ENCODE measurements around the gene IKBKE.
"Not testable (repeated sequence)": the region's sequence is repeated elsewhere in the genome, so short reads cannot be mapped to it uniquely, and the experiment has no call there.

IKBKE gene

DNA sequence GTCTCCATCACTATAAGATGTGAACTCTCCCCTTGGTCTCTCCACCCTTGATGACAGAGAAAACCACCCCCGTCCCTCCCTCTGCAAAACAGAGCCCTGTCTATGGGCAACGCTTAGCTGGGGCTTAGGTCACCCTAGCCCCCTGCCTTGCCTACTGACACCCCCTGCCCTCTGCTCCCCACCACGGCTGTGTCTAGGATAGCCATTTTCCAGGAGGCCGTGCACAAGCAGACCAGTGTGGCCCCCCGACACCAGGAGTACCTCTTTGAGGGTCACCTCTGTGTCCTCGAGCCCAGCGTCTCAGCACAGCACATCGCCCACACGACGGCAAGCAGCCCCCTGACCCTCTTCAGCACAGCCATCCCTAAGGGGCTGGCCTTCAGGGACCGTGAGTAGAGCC is 8.5 kb downstream of the IKBKE start:
- peaks cover 68% of the 10 kb centered on the region for H3K4me1 Mint-ChIP-seq
- no peaks in the 10 kb centered on the region for H3K27me3 Mint-ChIP-seq
- no peak for DNase-seq
- H3K4me3 Mint-ChIP-seq, result no peak overlapping the region
- H3K9me3 Mint-ChIP-seq, result no peaks in the 10 kb centered on the region
- no peak overlapping the region for H3K27ac Mint-ChIP-seq
- ATAC-seq, result no peak

DNA sequence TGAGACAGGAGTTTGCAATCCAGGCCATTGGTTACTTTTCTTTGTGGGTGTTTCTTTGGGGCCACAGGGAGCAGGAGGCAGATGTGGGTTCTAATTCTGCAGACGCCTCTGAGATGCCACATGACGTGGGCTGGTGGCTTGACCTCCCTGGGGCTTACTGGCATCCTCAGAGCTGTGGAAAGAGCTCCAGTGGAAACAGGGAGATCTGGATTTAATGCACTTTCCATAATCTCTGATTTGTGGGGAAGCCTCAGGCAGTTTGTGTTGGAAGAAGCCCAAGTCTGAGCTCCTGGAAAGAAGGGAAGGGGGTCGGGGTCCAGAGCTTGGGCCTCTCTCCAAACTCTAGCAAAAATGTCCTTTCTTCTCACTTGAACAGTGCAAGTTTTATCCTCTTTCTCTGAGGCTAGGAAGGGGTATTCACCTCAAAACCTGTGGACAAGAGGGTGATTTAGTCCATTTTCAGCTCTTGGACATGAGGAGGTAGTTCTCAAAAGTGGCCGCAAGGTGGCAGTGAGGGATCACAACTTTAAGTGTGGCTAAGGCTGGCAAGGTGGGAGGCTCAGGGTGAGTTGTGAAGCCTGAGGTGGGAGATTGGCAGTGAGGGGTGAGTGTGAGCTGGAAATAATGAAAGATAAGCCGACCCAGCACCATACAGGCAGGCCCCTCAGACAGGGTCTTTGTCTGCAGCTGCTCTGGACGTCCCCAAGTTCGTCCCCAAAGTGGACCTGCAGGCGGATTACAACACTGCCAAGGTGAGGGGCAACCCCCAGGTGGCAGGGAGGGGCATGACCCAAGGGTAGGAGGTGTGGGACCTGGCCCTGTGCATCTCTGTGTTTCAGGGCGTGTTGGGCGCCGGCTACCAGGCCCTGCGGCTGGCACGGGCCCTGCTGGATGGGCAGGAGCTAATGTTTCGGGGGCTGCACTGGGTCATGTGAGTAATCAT is 9.2 kb downstream of the IKBKE start:
- H3K4me3 Mint-ChIP-seq, result no peak overlapping the region
- DNase-seq (peak; percentile 53 to 68), ATAC-seq (peak; percentile 56)
- no peaks in the 10 kb centered on the region for H3K27me3 Mint-ChIP-seq
- H3K9me3 Mint-ChIP-seq, result no peaks in the 10 kb centered on the region
- H3K27ac Mint-ChIP-seq, result peak overlapping the region; percentile 3 to 38
- H3K4me1 Mint-ChIP-seq, result peaks cover 60% of the 10 kb centered on the region

DNA sequence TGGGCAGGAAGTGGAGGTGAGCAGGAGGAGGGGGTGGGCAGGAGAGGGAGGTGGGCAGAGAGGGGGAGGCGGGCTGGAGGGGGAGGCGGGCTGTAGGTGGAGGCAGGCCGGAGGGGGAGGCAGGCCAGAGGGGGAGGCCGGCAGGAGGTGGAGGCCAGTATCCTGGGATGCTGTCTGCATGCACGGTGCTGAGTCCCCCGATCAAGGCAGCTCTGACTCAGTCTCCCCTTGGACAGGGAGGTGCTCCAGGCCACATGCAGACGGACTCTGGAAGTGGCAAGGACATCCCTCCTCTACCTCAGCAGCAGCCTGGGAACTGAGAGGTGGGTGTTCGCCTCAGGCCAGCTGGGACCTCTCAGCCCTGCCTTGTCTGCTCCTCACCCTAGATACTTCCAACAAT is 9.9 kb downstream of the IKBKE start:
- Mint-ChIP-seq H3K4me1 (peaks cover 53% of the 10 kb centered on the region), H3K27me3 (no peaks in the 10 kb centered on the region), H3K9me3 (no peaks in the 10 kb centered on the region), H3K27ac (peak overlapping the region in 1 of 2 donors; percentile 67), H3K4me3 (no peak overlapping the region)
- ATAC-seq (no peak), DNase-seq (no peak)

DNA sequence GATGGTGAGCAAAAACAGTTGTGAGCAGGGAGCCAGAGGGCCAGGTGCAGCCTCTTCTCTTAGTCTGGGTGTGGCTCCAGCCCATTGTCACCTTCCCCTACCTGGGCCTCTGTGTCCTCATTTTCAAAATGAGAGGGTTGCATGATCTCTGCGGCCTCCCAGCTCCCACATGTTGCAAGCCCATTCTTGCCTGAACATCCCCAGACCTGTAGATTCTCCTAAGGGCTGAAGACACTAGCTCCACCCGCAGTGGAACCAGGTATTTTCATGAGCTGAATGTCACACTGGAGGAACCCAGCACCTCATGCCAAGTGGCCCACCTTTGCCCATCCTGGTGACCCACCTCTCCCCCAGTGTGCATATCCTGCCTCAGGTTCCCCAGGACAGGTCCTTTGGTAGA is 12.3 kb downstream of the IKBKE start:
- DNase-seq, result no peak
- Mint-ChIP-seq H3K27ac (peak overlapping the region in 1 of 2 donors; percentile 31), H3K4me3 (no peak overlapping the region), H3K9me3 (no peaks in the 10 kb centered on the region), H3K4me1 (peaks cover 32% of the 10 kb centered on the region), H3K27me3 (no peaks in the 10 kb centered on the region)
- ATAC-seq, result no peak

DNA sequence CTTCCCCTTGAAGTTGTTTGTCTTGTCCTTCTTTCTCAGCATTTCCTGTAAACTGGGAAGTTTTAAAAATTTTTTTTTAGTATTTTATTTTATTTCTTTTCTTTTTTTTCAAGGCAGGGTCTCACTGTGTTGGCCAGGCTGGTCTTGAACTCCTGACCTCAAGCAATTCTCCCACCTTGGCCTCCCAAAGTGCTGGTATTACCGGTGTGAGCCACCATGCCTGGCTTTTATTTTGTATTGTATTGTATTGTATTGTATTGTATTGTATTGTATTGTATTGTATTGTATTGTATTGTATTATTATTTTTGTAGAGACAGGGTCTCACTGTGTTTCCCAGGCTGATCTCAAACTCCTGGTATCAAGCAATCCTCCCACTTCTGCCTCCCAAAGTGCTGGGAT is 13.6 kb downstream of the IKBKE start:
- DNase-seq, H3K4me3 Mint-ChIP-seq, H3K9me3 Mint-ChIP-seq, H3K27ac Mint-ChIP-seq, ATAC-seq, H3K27me3 Mint-ChIP-seq: not testable (repeated sequence)
- peaks cover 28% of the 10 kb centered on the region for H3K4me1 Mint-ChIP-seq

DNA sequence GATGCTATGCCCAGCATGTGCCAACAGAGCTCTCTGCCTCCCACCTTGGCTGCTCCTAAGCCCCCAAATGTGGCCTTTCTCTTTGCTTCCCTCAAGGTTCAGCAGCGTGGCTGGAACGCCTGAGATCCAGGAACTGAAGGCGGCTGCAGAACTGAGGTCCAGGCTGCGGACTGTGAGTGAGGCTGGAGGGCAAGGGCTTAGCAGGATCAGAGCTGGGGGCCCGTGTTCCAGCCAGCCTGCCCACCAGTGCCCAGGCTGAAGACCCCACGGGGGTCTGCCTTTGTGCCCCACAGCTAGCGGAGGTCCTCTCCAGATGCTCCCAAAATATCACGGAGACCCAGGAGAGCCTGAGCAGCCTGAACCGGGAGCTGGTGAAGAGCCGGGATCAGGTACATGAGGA is 14.6 kb downstream of the IKBKE start:
- ATAC-seq (no peak), DNase-seq (no peak)
- Mint-ChIP-seq H3K27me3 (no peaks in the 10 kb centered on the region), H3K4me3 (no peak overlapping the region), H3K27ac (no peak overlapping the region), H3K9me3 (no peaks in the 10 kb centered on the region), H3K4me1 (peaks cover 19% of the 10 kb centered on the region)

DNA sequence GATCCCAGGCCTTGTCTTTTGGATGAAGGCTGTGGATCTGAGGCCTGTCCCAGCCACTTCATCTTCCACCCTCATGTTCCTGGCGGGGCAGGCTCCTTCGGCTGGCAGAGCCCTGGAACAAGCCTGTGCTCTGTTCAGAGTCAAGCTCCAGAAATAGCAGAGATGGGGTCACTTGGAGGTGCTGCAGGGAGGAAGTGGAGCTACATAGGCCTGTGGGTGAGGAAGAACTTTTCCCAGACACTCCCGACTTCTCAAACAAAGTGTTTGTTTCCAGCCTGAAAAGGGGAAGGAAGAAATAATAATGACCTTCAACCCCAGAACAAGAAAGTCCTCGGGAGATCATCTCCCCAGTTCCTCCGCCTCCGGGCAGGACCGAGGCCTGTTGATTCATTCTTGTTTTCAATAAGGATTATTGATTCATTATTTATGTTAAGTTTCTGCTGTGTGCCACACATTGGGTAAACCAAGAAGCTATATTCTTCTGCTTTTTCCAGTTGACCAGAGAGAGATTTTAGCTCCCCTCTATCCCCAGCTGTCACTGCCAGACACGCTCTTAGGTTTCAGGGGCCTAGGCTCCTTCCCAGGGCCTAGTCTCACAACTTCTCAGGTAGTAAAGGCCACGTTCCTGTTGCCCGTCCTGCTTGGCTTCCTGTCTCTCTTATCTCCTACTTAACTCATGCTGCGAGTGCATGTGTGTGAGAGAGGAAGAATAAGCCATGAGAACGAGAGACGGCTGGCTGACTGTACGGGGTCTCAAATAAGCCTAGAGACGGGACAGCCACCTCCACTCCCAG is 16.9 kb downstream of the IKBKE start:
- peaks cover 19% of the 10 kb centered on the region for H3K4me1 Mint-ChIP-seq
- H3K27me3 Mint-ChIP-seq, result no peaks in the 10 kb centered on the region
- DNase-seq (no peak), ATAC-seq (no peak)
- no peak overlapping the region for H3K27ac Mint-ChIP-seq
- no peak overlapping the region for H3K4me3 Mint-ChIP-seq
- no peaks in the 10 kb centered on the region for H3K9me3 Mint-ChIP-seq

DNA sequence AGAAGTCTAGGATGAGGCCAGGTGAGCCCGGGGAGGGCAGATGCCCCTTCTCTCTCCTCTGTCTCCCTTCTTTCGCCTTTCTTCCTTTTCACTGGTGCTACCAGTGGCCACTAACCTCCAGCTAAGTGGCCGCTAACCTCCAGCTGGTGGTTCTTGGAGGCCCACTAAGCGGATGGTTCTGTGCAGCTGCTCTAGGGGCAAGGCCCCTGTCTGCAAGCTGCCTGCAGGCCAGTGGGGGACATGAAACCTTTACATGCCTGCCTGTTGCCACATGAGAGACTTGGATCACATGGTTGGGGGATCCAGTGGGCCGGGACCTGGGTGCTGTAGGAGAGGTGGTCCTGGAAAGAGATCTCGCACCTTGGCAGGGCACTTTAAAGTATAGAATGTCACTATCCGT is 17.7 kb downstream of the IKBKE start:
- no peak for DNase-seq
- Mint-ChIP-seq H3K4me3 (no peak overlapping the region), H3K4me1 (peaks cover 27% of the 10 kb centered on the region), H3K9me3 (no peaks in the 10 kb centered on the region), H3K27me3 (no peaks in the 10 kb centered on the region), H3K27ac (peak overlapping the region in 1 of 2 donors; percentile 81)
- ATAC-seq, result no peak

DNA sequence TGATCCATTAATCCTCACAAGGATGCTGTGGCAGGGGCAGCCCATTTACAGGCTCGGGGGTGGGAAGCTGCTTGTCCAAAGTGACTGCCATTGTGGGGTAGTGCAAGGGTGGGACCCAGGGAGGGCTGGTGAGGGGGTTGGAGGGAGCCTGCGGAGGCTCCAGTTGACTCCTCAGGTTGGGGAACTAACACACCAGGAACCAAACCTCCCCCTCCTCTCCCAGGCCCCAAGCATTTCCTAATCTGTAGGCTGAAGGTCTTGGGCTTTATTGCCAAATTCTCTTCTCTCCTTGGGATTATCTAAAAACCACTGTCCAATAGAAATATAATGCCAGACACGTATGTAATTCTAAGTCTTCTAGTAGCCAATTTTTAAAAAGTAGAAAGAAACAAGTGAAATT is 18.2 kb downstream of the IKBKE start:
- no peak overlapping the region for H3K27ac Mint-ChIP-seq
- DNase-seq (no peak), ATAC-seq (no peak)
- H3K27me3 Mint-ChIP-seq, result no peaks in the 10 kb centered on the region
- H3K9me3 Mint-ChIP-seq, result no peaks in the 10 kb centered on the region
- H3K4me1 Mint-ChIP-seq, result peaks cover 27% of the 10 kb centered on the region
- H3K4me3 Mint-ChIP-seq, result no peak overlapping the region

DNA sequence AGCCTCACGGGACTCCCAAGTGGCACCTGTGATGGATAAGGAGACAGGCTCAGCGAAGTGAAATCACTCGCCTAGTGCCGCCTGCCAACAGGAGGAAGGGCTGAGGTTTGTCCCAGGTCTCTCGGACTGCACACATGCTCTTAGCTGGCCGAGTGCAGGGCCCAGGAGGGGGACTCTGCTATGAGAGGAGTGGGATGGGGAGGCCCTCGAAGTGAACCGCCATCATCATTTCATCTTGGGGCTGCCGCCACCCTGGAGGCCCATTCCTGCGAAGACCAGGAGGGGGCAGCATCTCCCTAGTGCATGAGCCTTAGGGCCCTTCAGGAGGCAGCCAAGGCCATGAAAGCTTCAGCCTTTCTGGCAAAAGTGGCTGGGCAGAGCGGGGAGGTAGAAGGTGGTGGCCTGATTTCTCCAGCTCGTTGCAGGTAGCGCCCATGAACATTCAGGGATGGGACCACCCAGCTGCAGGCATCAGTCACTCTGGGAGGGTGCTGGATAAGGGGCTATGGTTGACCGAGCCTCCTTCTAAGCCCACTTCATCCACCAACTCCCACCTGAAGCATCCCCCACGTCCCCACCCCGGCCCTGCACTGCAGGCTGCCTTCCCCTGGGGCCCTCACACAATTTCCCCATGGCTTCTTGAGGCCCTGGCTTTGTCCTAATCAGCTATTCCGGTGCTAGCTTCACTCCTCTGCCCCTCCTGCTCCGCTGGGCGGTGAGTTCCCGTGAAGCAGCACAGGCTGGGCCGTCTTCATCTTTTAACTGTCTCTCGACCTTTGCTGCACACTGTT is 19.9 kb downstream of the IKBKE start:
- DNase-seq, result peak; percentile 69 to 77
- Mint-ChIP-seq H3K4me3 (no peak overlapping the region), H3K4me1 (peaks cover 32% of the 10 kb centered on the region), H3K9me3 (no peaks in the 10 kb centered on the region), H3K27me3 (no peaks in the 10 kb centered on the region), H3K27ac (peak overlapping the region in 1 of 2 donors; percentile 66)
- ATAC-seq, result peak; percentile 94

DNA sequence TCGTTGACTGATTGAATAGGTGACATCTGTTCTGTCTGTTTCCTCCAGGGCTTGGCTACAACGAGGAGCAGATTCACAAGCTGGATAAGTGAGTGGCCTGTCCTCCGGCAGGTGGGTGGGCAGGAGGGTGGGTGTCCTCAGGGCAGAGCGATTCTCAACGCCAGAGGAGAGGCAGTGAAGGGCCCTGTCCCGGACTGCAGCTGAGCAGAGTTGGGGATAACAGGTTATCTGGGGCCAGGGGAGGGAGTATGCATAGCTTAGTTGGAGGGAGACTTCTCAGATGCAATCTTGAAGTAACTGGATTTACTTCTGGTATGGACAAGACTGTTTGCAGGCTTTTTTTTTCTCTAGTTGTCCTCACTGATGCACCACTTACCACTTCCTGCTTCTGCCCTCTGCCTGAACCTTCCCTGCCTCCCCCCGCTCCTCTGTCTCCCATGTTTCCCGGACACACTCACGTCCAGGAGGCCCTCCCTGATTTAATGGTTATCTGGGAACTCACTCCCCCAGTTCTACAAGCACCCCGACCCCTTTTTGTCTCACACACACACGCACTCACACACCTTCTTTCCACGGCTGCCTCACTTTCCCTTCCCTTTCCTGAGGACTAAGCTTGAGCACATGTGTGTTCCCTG is 20.6 kb downstream of the IKBKE start:
- Mint-ChIP-seq H3K9me3 (no peaks in the 10 kb centered on the region), H3K27me3 (no peaks in the 10 kb centered on the region), H3K4me3 (no peak overlapping the region), H3K27ac (peak overlapping the region; percentile 2 to 66), H3K4me1 (peaks cover 39% of the 10 kb centered on the region)
- no peak for ATAC-seq
- DNase-seq, result no peak

DNA sequence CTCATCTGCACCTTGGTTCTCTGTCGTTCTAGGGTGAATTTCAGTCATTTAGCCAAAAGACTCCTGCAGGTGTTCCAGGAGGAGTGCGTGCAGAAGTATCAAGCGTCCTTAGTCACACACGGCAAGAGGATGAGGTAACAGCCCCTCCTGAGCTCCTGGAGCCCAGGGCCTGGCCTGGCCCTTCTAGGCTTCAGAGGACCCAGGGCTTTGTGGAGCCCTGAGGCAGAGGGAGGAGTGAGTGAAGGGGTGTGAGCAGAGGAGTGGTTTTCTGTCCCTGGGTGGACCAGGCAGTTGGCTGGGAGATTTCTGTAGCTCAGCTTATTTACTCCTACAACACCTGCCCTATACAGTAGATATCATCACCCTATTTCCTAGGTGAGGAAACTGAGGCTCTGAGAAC is 21.3 kb downstream of the IKBKE start:
- DNase-seq (no peak), ATAC-seq (no peak)
- H3K4me1 Mint-ChIP-seq, result peaks cover 47% of the 10 kb centered on the region
- H3K9me3 Mint-ChIP-seq, result no peaks in the 10 kb centered on the region
- no peak overlapping the region for H3K4me3 Mint-ChIP-seq
- H3K27me3 Mint-ChIP-seq, result no peaks in the 10 kb centered on the region
- H3K27ac Mint-ChIP-seq, result peak overlapping the region in 1 of 2 donors; percentile 2

DNA sequence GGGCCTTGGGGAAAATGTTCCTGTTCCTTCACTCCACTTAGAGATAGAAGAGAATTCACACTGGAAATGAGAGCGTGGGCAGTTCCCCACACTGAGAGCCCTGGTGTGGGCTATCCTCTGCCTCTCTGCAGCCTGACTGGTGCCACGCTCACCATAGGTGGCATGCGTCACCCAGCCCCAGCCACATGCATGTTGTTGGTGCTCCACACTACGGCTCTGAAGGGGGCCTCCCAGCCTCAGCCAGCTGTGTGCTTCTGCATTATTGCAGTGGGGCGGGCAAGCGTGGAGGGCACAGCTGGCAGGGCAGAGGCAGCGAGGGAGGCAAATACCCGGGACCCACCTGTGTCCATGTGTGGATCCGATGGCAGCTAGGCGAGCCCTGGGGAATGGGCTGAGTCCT is 22.3 kb downstream of the IKBKE start:
- peak overlapping the region in 1 of 2 donors; percentile 16 for H3K27ac Mint-ChIP-seq
- peaks cover 55% of the 10 kb centered on the region for H3K4me1 Mint-ChIP-seq
- H3K9me3 Mint-ChIP-seq, result no peaks in the 10 kb centered on the region
- no peaks in the 10 kb centered on the region for H3K27me3 Mint-ChIP-seq
- ATAC-seq (no peak), DNase-seq (no peak)
- no peak overlapping the region for H3K4me3 Mint-ChIP-seq

DNA sequence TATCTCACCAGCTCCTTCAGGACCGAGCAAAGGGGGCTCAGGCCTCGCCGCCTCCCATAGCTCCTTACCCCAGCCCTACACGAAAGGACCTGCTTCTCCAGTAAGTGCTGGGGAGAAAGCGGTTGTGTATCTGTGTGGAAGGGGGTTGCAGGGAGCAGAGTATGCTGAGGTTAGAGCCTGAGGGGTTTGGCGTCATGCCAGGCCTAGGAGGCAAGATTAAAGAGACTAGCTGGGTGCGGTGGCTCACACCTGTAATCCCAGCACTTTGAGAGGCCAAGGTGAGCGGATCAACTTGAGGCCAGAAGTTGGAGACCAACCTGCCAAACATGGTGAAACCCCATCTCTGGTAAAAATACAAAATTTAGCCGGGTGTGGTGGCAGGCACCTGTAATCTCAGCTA is 23.0 kb downstream of the IKBKE start:
- Mint-ChIP-seq H3K4me3 (no peak overlapping the region), H3K27me3 (no peaks in the 10 kb centered on the region), H3K4me1 (peaks cover 55% of the 10 kb centered on the region), H3K27ac (no peak overlapping the region), H3K9me3 (no peaks in the 10 kb centered on the region)
- ATAC-seq, result no peak
- DNase-seq, result no peak

DNA sequence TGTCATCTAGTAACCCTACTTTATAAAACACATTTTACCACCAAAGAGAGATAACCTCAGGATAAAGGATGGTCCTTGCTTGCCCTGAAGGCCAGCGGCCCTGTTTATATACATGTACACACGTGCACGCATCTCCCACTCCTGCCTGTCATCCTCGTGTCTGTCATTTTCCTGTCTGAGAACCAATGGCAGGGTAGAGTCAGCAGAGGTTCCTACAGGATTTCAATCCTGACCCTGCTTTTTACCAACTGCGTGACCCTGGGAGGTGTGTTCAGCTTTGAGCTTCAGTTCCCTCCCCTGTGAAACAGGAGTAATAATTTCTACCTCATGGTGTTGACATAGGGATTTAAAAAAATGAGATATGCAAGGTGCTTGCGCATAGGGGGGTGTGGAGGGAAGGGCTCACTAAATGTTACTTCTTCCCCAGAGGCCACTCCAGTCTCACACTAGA is 24.8 kb downstream of the IKBKE start:
- Mint-ChIP-seq H3K27me3 (no peaks in the 10 kb centered on the region), H3K27ac (no peak overlapping the region), H3K4me3 (no peak overlapping the region), H3K9me3 (no peaks in the 10 kb centered on the region), H3K4me1 (peaks cover 52% of the 10 kb centered on the region)
- DNase-seq (no peak), ATAC-seq (no peak)
